GM21619 (cell line): Measurements from ENCODE around the gene MARS1.
"Not testable (repeated sequence)": the region's sequence is repeated elsewhere in the genome, so short reads cannot be mapped to it uniquely, and the experiment has no call there.

Source experiments
- ATAC-seq: cut with Tn5 transposase; IDR thresholded peaks from one replicate; pipeline ENCODE4 v1.9.1; 2021; ENCODE audit not compliant: unreplicated experiment

MARS1 gene

GRCh38 chr12:57547288-57548012 lies 59.6 kb downstream of the MARS1 start:
- no peak for ATAC-seq

DNA sequence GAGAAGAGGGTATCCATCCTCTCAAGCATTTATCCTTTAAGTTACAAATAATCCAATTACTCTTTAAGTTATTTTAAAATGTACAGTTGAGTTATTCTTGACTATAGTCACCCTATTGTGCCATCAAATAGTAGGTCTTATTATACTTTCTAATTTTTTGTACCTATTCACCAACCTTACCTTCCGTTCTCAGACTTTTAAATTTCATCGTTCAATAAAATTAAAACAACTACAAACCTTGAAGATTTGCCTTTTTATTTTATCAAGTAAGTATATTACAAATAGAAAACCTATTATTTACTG lies 60.1 kb downstream of the MARS1 start:
- no peak for ATAC-seq

DNA sequence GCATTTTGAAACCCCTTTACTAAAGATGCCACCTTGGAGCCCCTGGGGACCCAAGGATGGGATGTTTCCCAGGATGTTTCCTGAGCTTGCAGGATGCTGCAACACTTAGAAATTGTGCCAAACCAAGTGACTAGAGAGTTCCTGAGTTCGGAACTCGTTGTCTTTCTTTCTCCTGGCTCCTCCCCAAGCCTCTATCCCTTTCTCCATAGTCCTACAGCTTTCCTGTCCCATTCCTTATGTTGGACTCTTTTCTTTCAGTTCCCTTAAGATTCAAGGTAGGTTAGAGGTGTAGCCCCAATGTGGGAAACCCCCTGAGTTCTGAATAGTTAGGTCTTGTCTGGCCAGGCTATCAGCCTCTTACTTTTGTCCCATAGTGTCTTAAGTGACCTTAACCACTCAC lies 60.6 kb downstream of the MARS1 start:
- no peak for ATAC-seq

DNA sequence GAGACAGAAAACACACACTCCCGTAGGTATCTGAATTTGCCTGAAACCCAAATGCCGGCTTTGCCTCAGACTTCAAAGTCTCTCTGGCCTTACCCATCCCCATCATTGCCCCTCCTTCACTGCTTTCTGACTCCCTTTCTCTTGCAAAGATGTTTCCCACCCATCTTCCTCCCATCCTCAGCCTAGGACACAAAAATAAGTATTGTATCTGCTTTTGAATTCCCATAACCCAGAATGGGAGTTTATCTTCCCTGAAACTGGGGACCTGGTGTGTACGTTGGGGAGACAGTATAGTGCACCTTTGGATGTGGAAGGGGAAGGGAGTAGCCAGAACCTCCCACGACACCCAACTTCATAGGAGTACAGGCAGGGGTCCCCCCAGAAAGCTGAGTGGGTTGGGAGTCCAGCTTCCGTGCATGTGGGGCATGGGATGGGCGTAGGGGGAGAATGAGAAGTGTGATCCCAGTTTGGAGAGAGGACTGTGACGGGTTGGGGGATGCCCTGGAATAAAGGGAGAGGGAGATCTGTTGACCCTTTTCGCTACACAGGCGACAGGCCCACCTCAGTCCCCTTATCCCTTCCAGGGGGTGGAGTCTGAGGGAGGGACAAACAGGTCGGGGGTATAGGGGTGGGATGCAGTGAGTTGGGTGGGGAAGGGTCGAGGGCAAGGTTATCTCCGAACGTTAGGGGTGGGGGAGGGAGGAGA lies 61.5 kb downstream of the MARS1 start:
- ATAC-seq: no peak

GRCh38 chr12:57549909-57550640 lies 62.2 kb downstream of the MARS1 start, which contains the start of gene KIF5A:
KIF5A (plus strand) TSS chr12:57550044; CDS start chr12:57550272, 228 bp downstream.
- no peak for ATAC-seq

- ATAC-seq: no peak
These were observed 63.0 kb downstream of the MARS1 start for GRCh38 chr12:57550641-57551549.

- no peak for ATAC-seq
These were observed 63.9 kb downstream of the MARS1 start for GRCh38 chr12:57551637-57552305.

GRCh38 chr12:57552306-57552651 lies 64.4 kb downstream of the MARS1 start:
- no peak for ATAC-seq

DNA sequence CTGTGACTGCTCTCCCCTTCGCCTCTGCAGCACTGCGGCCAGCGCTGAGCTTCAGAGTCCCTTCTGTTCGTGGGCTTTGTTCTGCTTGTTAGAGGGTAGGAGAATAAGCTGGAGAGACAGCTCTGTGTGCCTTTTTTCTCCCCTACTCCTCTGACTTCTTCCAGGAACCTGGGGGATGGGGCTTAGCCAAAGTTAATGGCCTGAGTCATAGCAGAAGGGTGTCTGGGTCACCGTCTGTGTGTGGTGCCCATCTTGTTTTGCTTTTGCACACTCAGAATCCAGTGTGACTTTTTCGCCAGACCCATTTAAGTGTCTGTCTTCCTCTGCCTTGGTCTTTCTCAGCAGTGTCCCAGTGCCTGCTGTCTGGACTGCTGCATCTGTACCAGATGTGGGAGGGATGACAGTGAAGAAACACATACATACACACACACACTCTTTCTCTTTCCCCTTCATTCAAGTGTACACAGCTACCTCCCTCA lies 65.0 kb downstream of the MARS1 start:
- ATAC-seq: no peak

GRCh38 chr12:57553343-57554202 lies 65.7 kb downstream of the MARS1 start:
- ATAC-seq: no peak

- ATAC-seq: no peak
These were observed 66.6 kb downstream of the MARS1 start for GRCh38 chr12:57554453-57554852.

DNA sequence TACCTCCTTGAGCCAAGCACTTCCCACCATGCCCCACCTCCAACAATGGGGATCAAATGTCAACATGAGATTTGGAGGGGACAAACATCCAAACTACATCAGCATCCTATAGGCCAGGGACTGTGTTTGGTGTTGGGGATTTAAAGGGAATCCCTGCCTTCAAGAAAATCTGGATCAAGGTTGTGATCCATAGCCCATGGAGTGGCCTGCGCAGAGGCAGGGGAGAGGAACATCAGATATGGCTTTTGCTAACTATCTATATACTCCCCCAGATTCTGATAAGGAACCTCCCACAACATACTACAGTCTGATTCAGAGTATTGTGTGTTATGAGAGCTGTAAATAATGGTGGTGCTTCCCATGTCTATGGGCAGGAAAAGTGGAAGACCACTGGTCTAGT lies 67.0 kb downstream of the MARS1 start:
- no peak for ATAC-seq

- no peak for ATAC-seq
These were observed 71.0 kb downstream of the MARS1 start for GRCh38 chr12:57558864-57559263.

- ATAC-seq: no peak
These were observed 72.6 kb downstream of the MARS1 start for GRCh38 chr12:57560516-57560915.

DNA sequence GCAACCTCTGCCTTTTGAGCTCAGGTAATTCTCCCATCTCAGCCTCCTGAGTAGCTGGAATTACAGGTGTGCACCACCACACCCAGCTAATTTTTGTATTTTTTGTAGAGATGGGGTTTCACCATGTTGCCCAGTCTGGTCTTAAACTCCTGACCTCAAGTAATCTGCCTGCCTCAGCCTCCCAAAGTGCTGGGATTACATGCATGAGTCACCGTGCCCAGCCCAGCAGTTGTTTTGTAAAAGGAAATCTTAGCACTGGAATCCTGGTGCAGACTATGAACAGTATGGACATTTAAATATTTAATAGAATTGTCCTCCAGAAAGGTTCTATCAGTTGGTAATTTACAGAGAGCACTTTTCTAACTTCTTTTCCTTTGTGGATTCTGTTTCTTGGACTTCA lies 73.2 kb downstream of the MARS1 start:
- ATAC-seq: not testable (repeated sequence)

DNA sequence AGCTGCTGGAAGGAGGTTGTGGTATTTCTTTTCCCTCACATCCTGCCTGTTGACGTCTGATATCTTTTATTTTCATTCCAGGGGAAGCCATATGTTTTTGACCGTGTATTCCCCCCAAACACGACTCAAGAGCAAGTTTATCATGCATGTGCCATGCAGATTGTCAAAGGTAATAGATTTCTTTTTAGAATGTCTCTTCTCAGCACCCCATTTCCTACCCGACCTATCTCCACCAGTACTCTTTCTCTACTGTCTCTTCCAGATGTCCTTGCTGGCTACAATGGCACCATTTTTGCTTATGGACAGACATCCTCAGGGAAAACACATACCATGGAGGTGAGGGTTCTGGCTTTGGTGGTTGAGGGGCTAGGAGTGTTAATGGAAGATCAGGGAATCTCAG lies 75.5 kb downstream of the MARS1 start:
- ATAC-seq: no peak

DNA sequence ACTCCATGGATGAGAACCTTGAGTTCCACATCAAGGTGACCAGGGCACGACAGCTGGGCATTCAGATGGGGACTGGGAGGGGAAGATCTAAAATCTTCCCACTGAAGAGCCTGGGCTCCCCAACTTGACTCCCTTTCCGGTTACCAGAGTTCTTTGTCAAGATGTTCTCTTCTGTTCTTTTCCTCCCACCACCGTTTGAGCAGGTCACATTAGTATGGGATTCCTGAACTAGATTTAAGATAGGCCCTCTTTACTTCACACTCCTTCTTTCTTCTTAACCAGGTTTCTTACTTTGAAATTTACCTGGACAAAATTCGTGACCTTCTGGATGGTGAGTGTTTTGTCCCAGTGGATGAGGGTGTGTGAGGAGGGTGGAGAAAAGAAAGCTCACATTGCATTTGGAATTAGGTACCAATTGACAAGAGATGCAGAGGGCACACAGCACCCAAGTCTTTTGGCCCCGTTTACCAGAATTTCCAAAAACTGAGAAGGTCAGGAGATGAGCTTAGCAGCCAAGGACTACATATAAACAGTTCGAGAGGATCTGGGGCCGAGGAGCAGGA lies 76.4 kb downstream of the MARS1 start:
- ATAC-seq: no peak
